GM19023 (cell line): ENCODE results near the gene SUB1.
"Not testable (repeated sequence)": the region's sequence is repeated elsewhere in the genome, so short reads cannot be mapped to it uniquely, and the experiment has no call there.

Experiments
- ATAC-seq: cut with Tn5 transposase; IDR thresholded peaks from one replicate; pipeline ENCODE4 v1.9.1; 2021; ENCODE audit warnings: mild to moderate bottlenecking, moderate library complexity; ENCODE audit not compliant: unreplicated experiment

SUB1 gene

DNA sequence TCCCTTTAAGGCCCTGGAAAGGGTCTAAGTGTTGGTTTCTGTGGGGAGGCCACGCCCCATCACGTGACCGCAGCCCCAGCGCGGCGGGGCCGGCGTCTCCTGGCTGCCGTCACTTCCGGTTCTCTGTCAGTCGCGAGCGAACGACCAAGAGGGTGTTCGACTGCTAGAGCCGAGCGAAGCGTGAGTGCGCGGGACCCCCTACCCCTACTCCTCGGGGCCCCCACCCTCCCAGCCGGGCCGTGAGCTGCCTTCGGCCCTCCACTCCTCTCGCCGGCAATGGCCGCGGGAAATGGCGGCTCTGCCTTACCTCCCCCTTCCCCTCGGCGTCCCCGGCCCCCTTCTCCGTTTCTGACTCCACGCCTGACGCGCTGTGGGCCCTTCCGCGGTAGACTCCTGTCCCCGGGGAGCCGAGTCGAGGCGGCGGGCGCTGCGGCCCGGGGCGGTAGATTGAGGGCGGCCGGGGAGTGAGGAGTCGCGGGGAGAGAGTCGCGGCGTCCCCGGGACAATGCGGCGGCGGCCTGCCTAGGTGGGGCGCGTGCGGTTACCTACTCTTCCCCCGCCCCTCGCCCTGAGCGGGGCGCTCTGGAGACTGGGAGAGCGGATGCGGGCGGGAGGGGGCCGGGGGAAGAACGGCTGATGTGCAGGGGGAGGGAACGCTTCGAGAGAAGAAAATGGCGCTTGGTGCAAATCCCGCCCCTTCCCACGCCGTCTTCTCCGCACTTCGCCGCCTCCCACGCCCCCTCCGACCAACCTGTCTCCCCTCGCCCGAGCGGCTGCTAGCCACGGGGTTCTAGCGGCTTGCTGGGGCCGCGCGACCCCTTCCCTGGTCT is at the start of gene SUB1:
Gene SUB1, plus strand, starts transcription at position 112 of the 830 bp plus-strand sequence. CDS start 2,956 bp downstream, outside the sequence.
- peak; percentile 61 for ATAC-seq

DNA sequence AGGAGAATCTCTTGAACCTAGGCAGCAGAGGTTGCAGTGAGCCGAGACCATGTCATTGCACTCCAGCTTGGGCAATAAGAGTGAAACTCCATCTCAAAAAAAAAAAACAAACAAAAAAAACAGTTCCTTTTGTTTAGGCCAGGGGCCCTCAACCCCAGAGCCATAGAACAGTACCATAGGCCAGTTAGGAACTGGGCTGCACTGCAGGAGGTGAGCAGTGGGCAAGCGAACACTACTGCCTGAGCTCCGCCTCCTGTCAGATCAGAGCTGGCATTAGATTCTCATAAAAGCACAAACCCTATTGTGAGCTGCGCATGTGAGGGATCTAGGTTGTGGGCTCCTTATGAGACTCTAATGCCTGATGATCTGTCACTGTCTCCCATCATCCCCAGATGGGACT is 49.1 kb upstream of the SUB1 start:
- ATAC-seq = no peak

- ATAC-seq = peak; percentile 15
Measured at GRCh38 chr5:32537437-32538029, 47.8 kb upstream of the SUB1 start.

DNA sequence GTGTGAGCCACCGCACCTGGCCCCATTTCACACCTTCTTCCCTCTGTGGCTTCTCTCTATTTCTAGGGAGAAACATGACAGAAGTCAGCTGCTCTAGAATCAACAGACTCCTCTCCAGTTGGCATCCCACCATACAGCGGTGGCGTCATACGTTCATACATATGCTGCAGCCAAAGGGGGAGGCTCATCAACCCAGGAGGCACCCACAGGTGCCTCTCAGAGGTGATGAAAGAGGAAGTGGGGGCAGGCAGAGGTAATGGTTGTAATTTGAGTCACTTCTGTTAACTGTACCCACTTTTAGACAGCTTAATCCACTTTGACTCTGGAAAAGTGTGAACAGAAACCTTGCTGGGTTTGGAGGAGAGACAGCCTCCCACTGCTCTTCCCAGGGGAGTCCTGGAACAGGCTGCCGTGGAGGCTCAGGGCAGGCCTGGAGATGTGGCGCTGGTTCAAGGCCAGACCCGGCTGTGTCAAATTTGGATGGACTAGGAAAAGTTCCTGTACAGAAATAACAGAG is 47.3 kb upstream of the SUB1 start:
- ATAC-seq = peak; percentile 78

DNA sequence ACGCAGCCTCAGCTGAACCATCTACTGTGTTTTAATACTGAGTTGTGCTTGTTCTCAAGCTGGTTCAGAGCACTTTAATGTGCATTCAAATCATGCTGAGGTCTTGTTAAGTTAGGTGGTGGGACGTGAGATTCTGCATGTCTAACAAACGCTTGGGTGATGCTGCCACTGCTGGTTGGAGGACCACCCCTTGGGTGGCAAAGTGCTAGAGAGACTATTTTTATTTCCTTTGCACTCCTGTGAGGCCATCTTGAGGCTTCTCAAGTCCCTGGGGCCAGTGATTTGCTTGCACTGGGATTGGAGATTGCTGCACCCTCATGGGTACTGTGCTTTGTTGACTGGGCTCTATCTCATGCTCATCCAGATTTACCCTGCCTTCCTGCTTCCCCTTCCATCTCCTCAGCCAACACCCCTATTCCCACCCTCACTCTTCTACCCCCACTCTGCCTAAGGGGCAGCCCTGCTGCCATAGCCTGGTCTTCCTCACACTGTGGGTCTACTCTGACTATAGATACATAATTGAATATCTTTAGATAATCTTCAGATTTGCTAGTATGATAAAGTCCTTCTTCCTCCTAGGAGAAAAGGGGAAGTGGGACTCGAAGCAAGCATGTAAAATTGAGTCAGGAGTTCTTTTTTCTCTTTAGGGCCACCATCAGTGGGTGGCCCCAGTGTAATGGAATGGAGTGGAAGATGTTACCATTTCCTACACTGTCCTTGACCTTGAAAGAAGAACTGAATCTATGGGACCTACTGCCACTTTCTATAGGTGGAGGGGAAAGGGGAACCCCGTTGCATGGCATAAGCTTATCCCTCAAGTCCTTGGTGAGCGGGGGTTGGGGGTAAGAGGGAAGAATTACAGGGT is 45.1 kb upstream of the SUB1 start:
- ATAC-seq = no peak

GRCh38 chr5:32541241-32541640 is 44.1 kb upstream of the SUB1 start:
- no peak for ATAC-seq

- peak; percentile 76 for ATAC-seq
Measured at GRCh38 chr5:32542216-32543059, 42.9 kb upstream of the SUB1 start.

- no peak for ATAC-seq
Measured at GRCh38 chr5:32543291-32543690, 42.1 kb upstream of the SUB1 start.

- no peak for ATAC-seq
Measured at GRCh38 chr5:32545102-32545800, 40.1 kb upstream of the SUB1 start.

GRCh38 chr5:32551194-32551593 is 34.2 kb upstream of the SUB1 start:
- ATAC-seq = no peak

- ATAC-seq = no peak
Measured at GRCh38 chr5:32551865-32552264, 33.5 kb upstream of the SUB1 start.

DNA sequence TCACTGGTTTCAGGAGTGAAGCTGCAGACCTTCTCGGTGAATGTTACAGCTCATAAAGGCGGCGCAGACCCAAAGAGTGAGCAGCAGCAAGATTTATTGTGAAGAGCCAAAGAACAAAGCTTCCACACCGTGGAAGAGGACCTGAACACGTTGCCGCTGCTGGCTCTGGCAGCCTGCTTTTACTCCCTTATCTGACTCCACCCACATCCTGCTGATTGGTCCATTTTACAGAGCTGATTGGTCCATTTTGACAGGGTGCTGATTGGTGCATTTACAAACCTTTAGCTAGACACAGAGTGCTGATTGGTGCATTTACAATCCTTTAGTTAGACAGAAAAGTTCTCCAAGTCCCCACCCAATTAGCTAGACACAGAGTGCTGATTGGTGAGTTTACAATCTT is 32.9 kb upstream of the SUB1 start:
- ATAC-seq = not testable (repeated sequence)

GRCh38 chr5:32552936-32553335 is 32.4 kb upstream of the SUB1 start:
- no peak for ATAC-seq

DNA sequence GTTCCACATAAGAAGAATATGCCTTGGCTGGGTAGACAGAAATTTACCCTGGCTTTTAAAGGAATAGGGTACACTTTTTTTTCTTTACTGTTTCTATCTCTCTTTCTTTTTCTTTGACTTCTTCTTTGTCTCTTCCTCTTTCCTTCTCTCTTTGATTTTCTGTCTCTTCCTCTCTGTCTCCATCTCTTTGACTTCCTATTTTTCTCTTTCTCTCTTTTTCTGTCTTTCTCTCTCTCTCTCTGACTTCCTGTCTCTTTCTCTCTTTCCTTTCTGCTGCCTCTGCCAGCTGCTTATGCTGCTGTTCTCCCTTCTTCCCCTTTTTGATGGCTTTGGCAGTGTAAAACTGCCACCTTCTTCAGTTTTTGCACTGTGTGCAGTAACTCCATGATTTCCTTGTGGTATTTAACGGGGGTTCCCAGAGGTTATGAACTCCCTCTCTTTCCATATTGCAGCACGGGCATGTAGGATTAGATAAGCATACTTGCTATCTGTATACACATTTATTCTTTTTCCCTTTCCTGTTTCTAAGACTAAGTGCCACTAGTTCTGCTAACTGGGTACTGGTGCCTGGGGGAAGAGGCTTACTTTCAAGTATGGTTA is 31.1 kb upstream of the SUB1 start:
- not testable (repeated sequence) for ATAC-seq

DNA sequence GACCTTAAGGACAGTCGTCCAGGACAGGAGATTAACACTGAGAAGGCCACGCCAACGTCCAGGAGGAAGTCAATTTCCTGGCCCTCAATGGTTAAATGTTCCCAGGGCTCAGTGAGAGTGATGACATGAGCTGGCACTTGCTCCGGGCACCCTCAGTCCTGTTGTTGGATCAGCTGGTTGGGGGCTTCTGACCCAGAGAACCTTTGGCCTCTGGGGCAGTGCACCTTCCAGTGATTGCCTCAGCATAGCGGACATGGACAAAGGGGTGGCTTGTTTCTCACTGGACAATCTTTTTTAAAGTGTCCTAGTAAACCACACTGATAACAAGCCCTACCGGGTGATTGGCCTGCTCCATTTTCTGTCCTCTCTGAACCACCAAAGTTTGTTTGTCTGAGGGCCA is 28.8 kb upstream of the SUB1 start:
- ATAC-seq = not testable (repeated sequence)

GRCh38 chr5:32559411-32559810 is 25.9 kb upstream of the SUB1 start:
- no peak for ATAC-seq

GRCh38 chr5:32559921-32560320 is 25.4 kb upstream of the SUB1 start:
- ATAC-seq = no peak

DNA sequence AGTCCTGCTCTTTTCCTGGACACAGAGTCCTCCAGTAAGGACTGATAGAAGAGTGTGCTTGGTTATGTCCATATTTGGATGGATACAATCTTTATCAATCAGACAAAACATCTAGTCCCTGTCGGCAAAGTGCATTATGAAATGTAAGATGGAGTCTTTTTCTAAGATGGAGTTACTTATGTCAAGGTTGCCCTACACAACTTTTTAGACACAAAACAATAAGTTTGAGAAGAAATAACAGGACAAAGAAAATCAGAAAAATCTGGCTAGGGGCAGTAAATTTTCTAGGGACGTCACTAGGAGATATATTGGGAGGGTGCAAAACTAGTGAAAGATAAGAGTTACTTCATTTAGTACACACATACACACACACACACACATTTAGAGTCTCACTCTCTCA is 23.3 kb upstream of the SUB1 start:
- ATAC-seq = no peak

- ATAC-seq = no peak
Measured at GRCh38 chr5:32562843-32563242, 22.5 kb upstream of the SUB1 start.
